ENCODE data around the gene CERT1.
A peak's percentile ranks its signal among the peaks of the same experiment; 100 is the strongest.

Gene CERT1

GRCh38 chr5:75450069-75450468 is 61.4 kb downstream of the CERT1 start:
- in situ Hi-C loops (cut with HindIII; ENCODE audit: low pct_ligation_motif_present, low pct_unique_long_range_greater_than_20kb, low sequenced_read_pairs), result no loop called here
- no peak for DNase-seq

- in situ Hi-C loops (cut with HindIII; ENCODE audit: low pct_ligation_motif_present, low pct_unique_long_range_greater_than_20kb, low sequenced_read_pairs), result no loop called here
Observed at GRCh38 chr5:75446068-75446467, 65.4 kb downstream of the CERT1 start.

GRCh38 chr5:75441560-75441959 is 69.9 kb downstream of the CERT1 start:
- in situ Hi-C loops (cut with HindIII; ENCODE audit: low pct_ligation_motif_present, low pct_unique_long_range_greater_than_20kb, low sequenced_read_pairs), result no loop called here
- DNase-seq, result no peak

More at GRCh38 chr5:75446068-75446467, 65.4 kb downstream of the CERT1 start:
- DNase-seq, result no peak

DNA sequence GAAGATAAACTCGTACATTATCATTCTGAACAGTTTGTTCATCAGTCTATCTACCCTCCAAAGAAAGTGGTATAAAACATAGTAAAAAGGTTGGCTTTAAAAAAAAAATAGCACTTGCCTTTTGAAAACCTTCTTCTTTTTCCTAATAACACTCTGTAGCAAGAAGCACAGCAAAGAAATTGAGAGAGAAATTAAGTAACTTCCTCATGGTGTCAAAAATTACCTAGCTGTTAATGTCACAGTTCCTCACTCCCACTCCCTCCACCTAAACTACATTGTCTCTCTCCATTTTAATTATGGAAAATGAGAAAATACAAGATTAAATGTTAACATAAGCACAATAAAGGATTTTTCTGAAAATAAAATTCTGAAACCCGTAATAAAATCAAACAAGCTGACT is 72.2 kb downstream of the CERT1 start:
- in situ Hi-C loops (cut with HindIII; ENCODE audit: low pct_ligation_motif_present, low pct_unique_long_range_greater_than_20kb, low sequenced_read_pairs), result no loop called here
- no peak for DNase-seq

GRCh38 chr5:75438722-75439121 is 72.7 kb downstream of the CERT1 start:
- no peak for DNase-seq
- in situ Hi-C loops (cut with HindIII; ENCODE audit: low pct_ligation_motif_present, low pct_unique_long_range_greater_than_20kb, low sequenced_read_pairs), result no loop called here

DNA sequence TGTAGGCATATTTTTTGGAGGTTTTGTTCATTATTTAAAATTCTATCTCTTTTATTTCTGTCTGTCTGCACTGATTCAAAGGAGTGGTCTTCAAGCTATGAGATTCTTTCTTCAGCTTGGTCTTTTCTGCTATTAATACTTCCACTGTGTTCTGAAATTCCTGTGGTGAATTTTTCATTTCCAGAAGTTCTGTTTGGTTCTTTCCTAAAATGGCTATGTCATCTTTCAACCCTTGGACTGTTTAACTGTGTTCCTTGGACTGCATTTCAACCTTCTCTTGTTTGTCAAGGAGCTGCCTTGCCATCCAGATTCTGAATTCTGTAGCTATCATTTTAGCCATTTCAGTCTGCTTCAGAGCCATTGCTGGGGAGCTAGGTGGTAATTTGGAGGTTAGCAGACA is 76.3 kb downstream of the CERT1 start:
- in situ Hi-C loops (cut with HindIII; ENCODE audit: low pct_ligation_motif_present, low pct_unique_long_range_greater_than_20kb, low sequenced_read_pairs), result no loop called here
- DNase-seq, result no peak

DNA sequence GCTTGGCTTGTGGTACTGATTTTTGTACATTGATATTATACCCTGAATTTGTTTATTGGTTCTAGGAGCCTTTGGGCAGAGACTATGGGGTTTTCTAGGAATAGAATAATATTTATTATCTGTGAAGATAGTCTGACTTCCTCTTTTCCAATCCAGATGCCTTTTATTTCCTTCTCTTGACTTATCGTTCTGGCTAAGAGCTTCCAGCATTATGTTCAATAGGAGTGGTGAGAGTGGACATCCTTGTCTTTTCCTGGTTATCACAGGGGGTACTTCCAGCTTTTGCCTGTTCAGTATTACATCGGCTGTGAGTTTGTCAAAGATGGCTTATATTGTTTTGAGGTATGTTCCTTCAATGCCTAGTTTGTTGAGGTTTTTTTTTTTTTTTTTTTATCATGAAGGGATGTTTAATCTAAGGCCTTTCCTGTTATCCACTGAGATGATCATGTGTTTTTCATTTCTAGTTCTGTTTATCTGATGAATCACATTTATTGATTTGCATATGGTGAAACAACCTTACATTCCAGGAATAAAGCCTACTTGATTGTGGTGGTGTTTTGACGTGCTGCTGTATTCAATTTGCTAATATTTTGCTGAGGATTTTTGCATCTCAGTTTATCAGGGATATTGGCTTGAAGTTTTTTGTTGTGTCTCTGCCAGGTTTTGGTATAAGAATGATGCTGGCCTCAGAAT is 77.5 kb downstream of the CERT1 start:
- in situ Hi-C loops (cut with HindIII; ENCODE audit: low pct_ligation_motif_present, low pct_unique_long_range_greater_than_20kb, low sequenced_read_pairs), result no loop called here
- no peak for DNase-seq

- in situ Hi-C loops (cut with HindIII; ENCODE audit: low pct_ligation_motif_present, low pct_unique_long_range_greater_than_20kb, low sequenced_read_pairs), result no loop called here
- DNase-seq, result no peak
Observed at GRCh38 chr5:75414241-75414640, 97.2 kb downstream of the CERT1 start.

- peak; percentile 4 for DNase-seq
- in situ Hi-C loops (cut with HindIII; ENCODE audit: low pct_ligation_motif_present, low pct_unique_long_range_greater_than_20kb, low sequenced_read_pairs), result no loop called here
Observed at GRCh38 chr5:75412111-75412990, 99.1 kb downstream of the CERT1 start.

DNA sequence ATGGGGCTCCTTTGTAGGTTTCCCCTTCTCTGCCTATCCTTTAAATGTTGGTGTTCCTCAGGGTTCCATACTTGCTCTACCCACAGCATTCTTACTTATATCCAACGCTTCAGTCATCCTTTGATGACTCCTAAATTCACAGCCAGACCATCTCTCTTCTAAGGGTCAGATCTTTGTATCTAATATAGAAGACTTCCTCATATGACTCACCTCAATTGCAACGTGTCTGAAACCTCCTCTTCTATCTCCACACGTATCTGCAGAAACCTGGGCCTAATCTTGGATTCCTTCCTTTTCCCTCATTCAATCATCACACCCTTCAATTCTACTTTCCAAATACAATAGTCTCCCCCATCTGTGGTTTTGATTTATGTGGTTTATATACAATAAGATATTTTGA is 106.1 kb downstream of the CERT1 start:
- in situ Hi-C loops (cut with HindIII; ENCODE audit: low pct_ligation_motif_present, low pct_unique_long_range_greater_than_20kb, low sequenced_read_pairs), result no loop called here

DNA sequence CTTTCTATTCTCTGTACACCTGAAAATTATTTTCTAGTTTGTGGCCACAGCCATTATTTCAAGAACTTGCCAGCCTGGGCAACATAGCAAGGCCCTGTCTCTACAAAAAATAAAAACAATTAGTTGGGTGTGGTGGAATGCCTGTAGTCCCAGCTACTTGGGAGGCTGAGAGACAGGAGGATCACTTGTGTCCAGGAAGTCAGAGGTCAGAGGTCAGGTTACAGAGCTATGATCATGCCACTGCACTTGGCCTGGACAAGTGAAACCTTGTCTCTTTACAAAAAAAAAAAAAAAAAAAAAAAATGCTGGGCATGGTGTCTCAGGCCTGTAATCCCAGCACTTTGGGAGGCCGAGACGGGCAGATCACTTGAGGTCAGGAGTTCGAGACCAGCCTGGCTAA is 116.2 kb downstream of the CERT1 start:
- no peak for DNase-seq
- in situ Hi-C loops (cut with HindIII; ENCODE audit: low pct_ligation_motif_present, low pct_unique_long_range_greater_than_20kb, low sequenced_read_pairs), result no loop called here

More for the DNA sequence above, 106.1 kb downstream of the CERT1 start:
- no peak for DNase-seq

GRCh38 chr5:75389430-75389829 is 122.0 kb downstream of the CERT1 start:
- no peak for DNase-seq
- in situ Hi-C loops (cut with HindIII; ENCODE audit: low pct_ligation_motif_present, low pct_unique_long_range_greater_than_20kb, low sequenced_read_pairs), result no loop called here

DNA sequence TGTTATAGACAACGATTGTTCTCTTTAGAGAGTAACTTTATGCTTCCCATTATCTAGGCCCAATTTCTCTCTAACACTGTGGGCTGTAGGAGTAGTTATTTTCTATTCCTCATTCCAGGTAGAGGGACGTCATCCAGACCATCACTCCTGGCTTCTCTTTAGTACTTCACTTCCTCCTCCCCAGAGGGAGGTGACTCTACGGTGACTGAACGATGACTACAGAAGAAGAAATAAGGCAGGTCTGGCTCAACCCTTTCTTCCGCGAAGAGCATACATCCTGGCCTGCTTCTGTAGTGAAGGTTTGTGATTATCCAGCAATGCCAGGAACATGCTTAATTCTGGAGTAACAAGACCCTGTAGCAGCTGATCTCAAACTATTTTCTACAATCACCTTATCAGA is 123.6 kb downstream of the CERT1 start:
- no peak for DNase-seq
- in situ Hi-C loops (cut with HindIII; ENCODE audit: low pct_ligation_motif_present, low pct_unique_long_range_greater_than_20kb, low sequenced_read_pairs), result no loop called here

GRCh38 chr5:75384218-75384617 is 127.2 kb downstream of the CERT1 start:
- in situ Hi-C loops (cut with HindIII; ENCODE audit: low pct_ligation_motif_present, low pct_unique_long_range_greater_than_20kb, low sequenced_read_pairs), result no loop called here
- no peak for DNase-seq

- no peak for DNase-seq
- in situ Hi-C loops (cut with HindIII; ENCODE audit: low pct_ligation_motif_present, low pct_unique_long_range_greater_than_20kb, low sequenced_read_pairs), result no loop called here
Observed at GRCh38 chr5:75381456-75381855, 130.0 kb downstream of the CERT1 start.

DNA sequence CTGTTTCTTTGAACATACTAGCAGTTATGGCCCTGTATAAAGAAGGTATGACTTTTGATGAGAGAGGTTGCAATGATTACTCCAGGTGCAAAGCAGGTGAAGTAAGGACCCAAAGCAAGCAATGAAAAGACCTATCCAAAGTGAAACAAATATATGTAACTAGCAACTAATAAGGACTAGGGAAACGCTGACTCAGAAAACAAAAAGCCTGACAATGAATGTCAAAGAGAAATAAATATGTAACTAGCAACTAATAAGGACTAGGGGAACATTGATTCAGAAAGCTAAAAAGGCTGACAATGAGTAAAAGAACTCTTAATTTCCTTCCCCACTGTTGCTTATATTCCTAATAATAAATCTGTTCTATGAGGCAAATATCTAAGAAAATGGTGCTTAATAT is 131.3 kb downstream of the CERT1 start:
- in situ Hi-C loops (cut with HindIII; ENCODE audit: low pct_ligation_motif_present, low pct_unique_long_range_greater_than_20kb, low sequenced_read_pairs), result no loop called here
- DNase-seq, result no peak

- in situ Hi-C loops (cut with HindIII; ENCODE audit: low pct_ligation_motif_present, low pct_unique_long_range_greater_than_20kb, low sequenced_read_pairs), result no loop called here
Observed at GRCh38 chr5:75375414-75375813, 136.0 kb downstream of the CERT1 start.

GRCh38 chr5:75374394-75374814 is 137.0 kb downstream of the CERT1 start:
- in situ Hi-C loops (cut with HindIII; ENCODE audit: low pct_ligation_motif_present, low pct_unique_long_range_greater_than_20kb, low sequenced_read_pairs), result no loop called here
- no peak for DNase-seq

More at GRCh38 chr5:75375414-75375813, 136.0 kb downstream of the CERT1 start:
- DNase-seq, result no peak

GRCh38 chr5:75373862-75374261 is 137.6 kb downstream of the CERT1 start:
- in situ Hi-C loops (cut with HindIII; ENCODE audit: low pct_ligation_motif_present, low pct_unique_long_range_greater_than_20kb, low sequenced_read_pairs), result no loop called here

GRCh38 chr5:75368391-75368790 is 143.0 kb downstream of the CERT1 start:
- DNase-seq, result no peak
- in situ Hi-C loops (cut with HindIII; ENCODE audit: low pct_ligation_motif_present, low pct_unique_long_range_greater_than_20kb, low sequenced_read_pairs), result no loop called here

More at GRCh38 chr5:75373862-75374261, 137.6 kb downstream of the CERT1 start:
- DNase-seq, result no peak

All from ACHN (cell line).